ENCODE data around the gene CRTC3.

Gene CRTC3

GRCh38 chr15:90562669-90563068 lies 32.9 kb downstream of the CRTC3 start:
- FAIRE-seq (no peak), DNase-seq (ENCODE audit: low spot score) (no peak)

DNA sequence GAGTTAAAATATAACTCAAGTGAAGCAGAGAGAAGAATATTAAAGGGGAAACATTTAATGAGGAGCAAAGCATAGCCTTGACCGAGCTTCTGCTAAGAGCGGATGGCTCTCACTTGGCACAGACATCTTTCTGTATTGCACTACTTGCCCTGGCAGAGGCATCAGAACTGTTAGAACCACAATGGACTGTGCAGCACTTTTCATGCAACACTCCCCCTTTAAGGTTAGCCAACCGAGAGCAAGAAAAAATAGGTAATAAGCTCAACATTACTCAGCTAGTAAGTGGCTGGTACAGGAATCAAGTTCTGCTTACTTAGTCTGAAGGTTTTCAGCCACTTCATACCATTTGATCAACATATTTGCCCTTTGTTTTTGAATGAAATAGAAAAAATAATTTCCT lies 33.7 kb downstream of the CRTC3 start:
- FAIRE-seq (no peak), DNase-seq (ENCODE audit: low spot score) (no peak)

GRCh38 chr15:90564051-90564450 lies 34.3 kb downstream of the CRTC3 start:
- DNase-seq (ENCODE audit: low spot score) (no peak), FAIRE-seq (no peak)

DNA sequence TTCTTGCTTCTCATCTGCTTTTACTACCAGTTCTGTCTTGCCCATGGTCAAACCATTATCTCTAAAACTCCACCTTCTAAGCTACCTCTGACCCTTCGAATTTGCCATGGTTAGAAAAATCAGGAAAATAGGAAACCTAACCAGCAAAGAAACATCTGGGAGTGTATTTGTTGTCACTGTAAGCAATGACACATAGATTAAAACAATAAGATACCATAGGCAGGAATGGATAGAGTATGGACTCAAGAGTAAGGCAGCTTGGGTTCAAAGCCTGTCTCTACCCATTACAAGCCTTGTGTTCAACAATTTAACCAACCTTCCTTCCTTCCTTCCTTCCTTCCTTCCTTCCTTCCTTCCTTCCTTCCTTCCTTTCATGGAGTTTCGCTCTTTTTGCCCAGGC lies 34.9 kb downstream of the CRTC3 start:
- no peak for FAIRE-seq

GRCh38 chr15:90565866-90566265 lies 36.1 kb downstream of the CRTC3 start:
- DNase-seq (ENCODE audit: low spot score) (no peak), FAIRE-seq (no peak)

More for the DNA sequence above, 34.9 kb downstream of the CRTC3 start:
- no peak for DNase-seq (ENCODE audit: low spot score)

GRCh38 chr15:90570643-90571042 lies 40.9 kb downstream of the CRTC3 start:
- FAIRE-seq (no peak), DNase-seq (ENCODE audit: low spot score) (no peak)

DNA sequence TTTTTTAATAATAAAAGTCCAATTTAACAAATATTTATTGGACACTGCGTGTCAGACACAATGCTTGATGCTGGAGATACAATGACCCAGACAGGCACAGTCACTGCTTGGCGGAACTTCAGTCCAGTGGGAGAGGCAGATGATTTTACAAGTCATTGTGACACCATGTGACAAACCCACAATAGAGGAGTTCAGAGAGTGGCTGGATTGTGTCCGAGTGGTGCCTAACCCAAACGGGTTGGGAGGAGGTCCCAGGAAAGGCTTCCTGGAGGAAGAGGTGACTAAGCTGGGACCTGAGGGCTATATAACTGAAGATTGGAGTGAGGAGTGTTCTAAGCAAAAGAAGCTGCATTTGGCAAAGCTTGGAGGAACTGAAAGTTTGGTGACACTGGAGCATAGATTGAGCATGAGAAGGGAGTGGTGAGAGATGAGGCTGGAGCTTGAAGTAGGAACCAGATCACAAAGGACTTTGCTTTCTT lies 41.4 kb downstream of the CRTC3 start:
- DNase-seq (ENCODE audit: low spot score) (peak; percentile 75), FAIRE-seq (peak; percentile 72)

DNA sequence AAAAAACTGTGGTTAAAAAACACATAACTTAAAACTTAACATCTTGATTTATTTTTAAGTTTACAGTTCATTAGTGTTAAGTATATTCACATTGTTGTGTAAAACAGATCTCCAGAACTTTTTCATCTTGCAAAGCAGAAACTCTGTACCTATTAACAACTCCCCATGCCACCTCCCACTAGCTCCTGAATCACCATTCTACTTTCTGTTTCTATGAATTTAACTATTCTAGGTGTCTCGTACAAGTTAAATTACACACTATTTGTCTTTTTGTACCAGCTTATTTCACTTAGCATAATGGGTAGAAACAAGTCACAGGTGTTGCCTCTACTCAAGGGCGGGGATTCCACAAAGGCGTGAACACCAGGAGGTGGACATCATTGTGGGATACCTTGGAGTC lies 43.2 kb downstream of the CRTC3 start:
- DNase-seq (ENCODE audit: low spot score) (no peak), FAIRE-seq (no peak)

GRCh38 chr15:90576711-90577389 lies 47.1 kb downstream of the CRTC3 start:
- DNase-seq (ENCODE audit: low spot score) (no peak), FAIRE-seq (no peak)

DNA sequence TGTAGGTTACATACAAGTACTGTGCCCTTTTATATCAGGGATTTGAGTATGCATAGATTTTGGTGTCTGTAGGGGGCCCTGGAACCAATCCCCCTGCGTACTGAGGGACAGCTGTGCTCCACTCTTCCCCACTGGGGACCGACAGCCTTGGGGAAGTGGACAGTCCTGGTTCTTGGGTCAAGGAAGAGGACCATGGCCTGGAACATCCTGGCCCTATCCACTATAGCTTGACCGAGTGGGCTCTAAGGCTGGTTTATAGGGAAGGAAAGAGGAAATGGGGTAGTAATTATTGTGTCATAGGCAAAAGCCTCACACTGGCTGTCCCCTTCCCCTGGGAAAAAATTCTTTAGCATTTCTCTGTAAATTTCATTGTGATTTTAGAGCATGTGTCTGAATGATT lies 49.5 kb downstream of the CRTC3 start:
- FAIRE-seq (no peak), DNase-seq (ENCODE audit: low spot score) (no peak)

- no peak for DNase-seq (ENCODE audit: low spot score)
- FAIRE-seq = no peak
Measured at GRCh38 chr15:90580099-90580498, 50.4 kb downstream of the CRTC3 start.

DNA sequence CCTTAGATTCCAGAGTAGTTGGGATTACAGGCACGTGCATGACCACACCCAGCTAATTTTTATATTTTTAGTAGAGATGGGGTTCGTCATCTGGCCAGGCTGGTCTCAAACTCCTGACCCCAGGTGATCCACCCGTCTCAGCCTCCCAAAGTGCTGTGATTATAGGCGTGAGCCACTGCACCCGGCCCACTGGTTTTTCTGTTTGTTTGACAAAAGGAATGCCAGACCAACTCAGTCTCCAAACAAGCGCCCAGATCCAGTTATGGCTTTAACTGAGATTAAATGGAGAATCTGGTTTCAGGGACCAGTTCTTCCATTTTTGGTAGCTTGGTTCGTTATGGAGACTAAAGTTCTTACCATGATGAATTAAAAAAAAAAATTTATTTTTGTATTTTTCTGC lies 50.8 kb downstream of the CRTC3 start:
- no peak for DNase-seq (ENCODE audit: low spot score)

GRCh38 chr15:90580946-90581345 lies 51.2 kb downstream of the CRTC3 start:
- DNase-seq (ENCODE audit: low spot score) (no peak), FAIRE-seq (no peak)

More for the DNA sequence above, 50.8 kb downstream of the CRTC3 start:
- FAIRE-seq = no peak

- DNase-seq (ENCODE audit: low spot score) (no peak), FAIRE-seq (no peak)
Measured at GRCh38 chr15:90581771-90582352, 52.1 kb downstream of the CRTC3 start.

DNA sequence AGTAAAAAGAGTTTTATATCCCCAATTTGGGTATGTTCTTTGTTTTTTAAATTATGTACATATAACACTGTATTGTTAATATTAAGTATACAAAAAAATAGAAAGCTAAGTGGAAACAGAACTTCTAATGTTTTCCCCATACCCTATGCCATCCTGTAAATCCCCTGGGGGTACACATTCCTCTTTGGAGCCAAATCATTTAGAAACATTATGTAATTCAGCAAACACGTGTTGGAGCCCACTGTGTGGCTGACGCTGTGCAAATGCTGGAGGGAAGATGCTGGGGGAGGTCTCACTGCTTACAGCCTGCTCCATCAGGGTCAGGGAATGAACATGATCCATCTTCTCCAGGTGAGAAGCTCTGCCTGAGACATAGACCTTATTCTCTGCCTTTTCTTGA lies 52.8 kb downstream of the CRTC3 start:
- FAIRE-seq = no peak
- DNase-seq (ENCODE audit: low spot score) = no peak

DNA sequence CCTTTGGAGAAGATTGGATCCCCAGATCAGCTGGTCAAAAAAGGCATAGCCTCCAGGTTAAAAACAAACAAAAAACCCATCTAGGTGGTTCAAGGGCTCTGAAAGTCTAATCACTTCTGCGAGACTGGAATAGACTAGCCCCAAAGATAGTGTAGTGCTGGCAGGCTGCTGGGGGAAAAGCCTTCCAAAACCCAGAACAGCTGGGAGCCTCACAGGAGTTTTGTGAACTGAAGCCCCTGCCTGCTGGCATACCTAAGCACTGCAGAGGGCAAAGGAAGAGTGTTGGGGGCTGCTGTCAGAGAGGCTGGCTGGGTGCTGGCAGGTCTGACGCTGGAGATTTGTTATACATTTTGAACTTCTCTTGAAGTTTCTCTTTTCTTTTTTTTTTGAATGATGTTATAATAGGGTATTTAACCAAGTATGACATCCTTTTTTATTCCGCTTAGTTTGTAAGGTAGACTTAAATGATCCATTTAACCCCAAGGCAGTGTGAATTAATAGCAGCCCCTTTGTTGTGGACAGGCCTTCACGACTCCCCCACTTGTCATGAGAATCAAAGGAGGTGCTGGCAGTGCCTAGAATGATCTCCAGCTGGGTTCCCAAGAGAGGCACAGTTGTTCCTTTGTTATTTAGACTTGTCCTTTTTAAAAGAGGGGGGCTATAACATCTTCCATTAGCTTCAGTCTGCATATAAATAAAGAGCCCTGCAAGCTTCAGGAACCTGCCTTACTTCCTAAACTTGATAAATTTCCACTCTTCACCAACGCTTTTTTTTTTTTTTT lies 53.9 kb downstream of the CRTC3 start:
- DNase-seq (ENCODE audit: low spot score) = no peak
- no peak for FAIRE-seq

DNA sequence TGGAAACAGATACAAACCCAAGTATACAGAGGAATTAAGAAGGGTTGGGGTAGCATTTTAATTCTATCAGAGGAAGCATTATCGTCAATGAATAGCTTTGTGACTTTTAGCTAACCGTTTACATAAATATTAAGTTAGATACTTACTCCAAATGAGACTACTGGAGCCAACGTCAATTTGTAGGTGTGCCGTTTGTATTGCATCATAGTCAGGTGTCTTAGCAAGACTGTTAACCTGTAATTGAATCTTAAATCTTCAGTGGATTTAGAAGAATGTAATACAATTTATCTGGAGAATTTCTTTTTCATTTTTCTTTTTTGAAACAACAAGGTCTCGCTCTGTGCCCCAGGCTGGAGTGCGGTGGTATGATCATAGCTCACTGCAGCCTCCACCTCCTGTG lies 55.1 kb downstream of the CRTC3 start:
- DNase-seq (ENCODE audit: low spot score) = no peak
- no peak for FAIRE-seq

GRCh38 chr15:90585863-90586262 lies 56.1 kb downstream of the CRTC3 start:
- DNase-seq (ENCODE audit: low spot score) (no peak), FAIRE-seq (no peak)

DNA sequence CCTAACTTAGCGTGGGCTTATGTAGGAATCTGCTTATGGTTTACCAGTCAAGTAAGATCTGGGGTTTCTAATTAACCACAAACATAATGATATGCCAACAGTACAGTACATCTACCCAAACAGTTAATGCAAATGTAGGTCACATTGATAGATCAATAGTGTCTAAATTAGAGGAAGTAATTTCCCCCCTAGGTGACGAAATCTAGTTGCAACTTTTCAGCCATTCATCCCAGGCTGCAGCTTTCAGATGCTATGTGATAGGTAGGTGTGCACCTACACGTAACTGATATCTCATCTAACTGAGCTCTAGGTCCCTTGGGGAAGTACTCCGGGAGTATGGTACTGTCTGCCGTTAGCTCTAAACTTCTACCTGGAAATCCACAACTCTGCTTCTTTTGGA lies 57.2 kb downstream of the CRTC3 start:
- FAIRE-seq (no peak), DNase-seq (ENCODE audit: low spot score) (no peak)

- no peak for DNase-seq (ENCODE audit: low spot score)
- FAIRE-seq = no peak
Measured at GRCh38 chr15:90588427-90588826, 58.7 kb downstream of the CRTC3 start.

DNA sequence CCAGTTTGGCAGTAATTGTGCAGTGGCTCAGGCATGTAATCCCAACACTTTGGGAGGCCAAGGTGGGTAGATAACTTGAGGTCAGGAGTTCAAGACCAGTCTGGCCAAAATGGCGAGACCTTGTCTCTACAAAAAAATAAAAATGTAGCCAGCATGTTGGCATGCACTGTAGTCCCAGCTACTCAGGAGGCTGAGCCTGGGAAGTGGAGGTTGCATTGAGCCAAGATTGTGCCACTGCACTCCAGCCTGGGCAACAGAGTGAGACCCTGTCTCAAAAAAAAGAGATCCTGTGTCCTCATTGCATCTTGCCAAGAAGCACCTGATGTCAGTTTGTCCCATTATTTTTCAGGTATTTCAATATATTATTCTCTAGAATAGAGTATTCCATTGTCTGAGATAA lies 61.8 kb downstream of the CRTC3 start:
- no peak for DNase-seq (ENCODE audit: low spot score)
- FAIRE-seq = no peak

GRCh38 chr15:90592131-90592881 lies 62.6 kb downstream of the CRTC3 start:
- DNase-seq (ENCODE audit: low spot score) (peak; percentile 27), FAIRE-seq (no peak)

Measured in RCC 7860 (cell line).